ENCODE results near the gene DQX1.
"Not testable (repeated sequence)": the region's sequence is repeated elsewhere in the genome, so short reads cannot be mapped to it uniquely, and the experiment has no call there.

The DQX1 gene, protein sequence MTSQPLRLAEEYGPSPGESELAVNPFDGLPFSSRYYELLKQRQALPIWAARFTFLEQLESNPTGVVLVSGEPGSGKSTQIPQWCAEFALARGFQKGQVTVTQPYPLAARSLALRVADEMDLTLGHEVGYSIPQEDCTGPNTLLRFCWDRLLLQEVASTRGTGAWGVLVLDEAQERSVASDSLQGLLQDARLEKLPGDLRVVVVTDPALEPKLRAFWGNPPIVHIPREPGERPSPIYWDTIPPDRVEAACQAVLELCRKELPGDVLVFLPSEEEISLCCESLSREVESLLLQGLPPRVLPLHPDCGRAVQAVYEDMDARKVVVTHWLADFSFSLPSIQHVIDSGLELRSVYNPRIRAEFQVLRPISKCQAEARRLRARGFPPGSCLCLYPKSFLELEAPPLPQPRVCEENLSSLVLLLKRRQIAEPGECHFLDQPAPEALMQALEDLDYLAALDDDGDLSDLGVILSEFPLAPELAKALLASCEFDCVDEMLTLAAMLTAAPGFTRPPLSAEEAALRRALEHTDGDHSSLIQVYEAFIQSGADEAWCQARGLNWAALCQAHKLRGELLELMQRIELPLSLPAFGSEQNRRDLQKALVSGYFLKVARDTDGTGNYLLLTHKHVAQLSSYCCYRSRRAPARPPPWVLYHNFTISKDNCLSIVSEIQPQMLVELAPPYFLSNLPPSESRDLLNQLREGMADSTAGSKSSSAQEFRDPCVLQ

DNA sequence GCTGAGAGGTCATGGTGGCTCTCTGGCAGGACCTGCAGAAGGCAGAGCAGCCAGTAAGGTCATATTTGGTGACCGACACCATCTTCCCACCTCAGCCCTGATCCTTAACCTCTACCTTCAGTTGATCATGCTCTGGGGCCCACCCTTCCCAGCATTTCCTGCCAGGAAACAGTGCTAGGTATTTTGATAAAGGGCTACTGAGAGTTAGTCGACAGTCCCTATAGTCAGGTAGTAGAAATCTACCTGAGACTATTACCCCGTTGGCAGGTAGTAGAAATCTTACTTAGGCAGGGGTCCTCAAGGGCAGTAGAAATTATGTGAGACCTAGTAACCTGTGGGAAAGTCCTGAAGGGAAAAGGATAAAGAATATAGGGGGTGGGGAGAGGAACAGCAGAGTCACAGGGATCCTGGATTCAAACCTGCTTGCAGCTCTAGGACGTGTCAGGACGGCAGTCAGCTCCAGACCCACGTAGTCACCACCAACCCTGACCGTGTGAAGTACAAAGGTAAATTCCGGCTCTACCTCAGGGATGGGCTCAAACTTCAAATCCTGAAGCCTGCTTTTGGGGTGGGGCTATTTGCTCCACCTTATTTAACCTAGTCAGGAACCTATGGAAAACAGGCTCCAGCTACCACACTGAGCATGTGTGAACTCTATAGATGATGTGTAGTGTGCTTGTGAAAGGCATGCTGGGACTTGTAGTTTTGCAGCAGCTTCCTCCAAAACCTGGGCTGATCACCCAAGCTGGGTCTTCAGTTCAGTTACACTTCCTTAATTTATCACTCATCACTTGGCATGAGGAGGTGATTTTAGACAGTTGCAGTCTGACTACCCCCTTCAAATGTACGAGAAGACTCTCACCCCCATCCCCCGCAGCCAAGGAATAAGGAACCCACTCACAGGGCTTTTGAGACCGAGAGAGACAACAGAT is at the start of gene DQX1:
Gene DQX1, minus strand, starts transcription at position 515 of the 932 bp plus-strand sequence. Its CDS starts 502 bp downstream, at position 13.
- Mint-ChIP-seq H3K36me3 (ENCODE audit: low read depth) (peaks cover 40% of the 10 kb centered on the region), H3K4me1 (ENCODE audit: low read depth) (peaks cover 34% of the 10 kb centered on the region), H3K9me3 (no peaks in the 10 kb centered on the region), H3K27me3 (peaks cover 16% of the 10 kb centered on the region), H3K4me3 (no peak within 1 kb of the TSS), H3K27ac (peak within 1 kb of the TSS; percentile 97)
- intact Hi-C loops (cut with micrococcal nuclease) = no loop called here

DNA sequence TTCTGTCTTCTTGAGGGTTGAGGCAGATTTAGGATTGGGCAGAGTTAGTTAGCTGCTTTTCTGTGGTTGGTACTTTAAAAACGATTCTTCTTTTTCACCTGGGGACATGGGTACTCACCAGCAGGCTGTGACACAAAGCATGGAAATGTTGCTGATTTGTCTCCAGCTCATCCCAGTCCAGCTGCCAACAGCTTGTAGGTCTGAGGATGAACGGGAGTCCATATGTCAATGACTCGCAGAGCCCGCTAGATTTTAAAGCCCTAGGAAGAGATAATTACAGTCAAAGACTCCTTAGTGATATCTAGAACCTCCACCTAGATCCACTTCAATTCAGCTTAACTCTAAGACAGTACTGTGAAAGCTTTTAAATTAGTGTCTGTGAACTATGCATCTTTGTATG is 49.3 kb upstream of the DQX1 start:
- Mint-ChIP-seq H3K4me3 (no peak overlapping the region), H3K4me1 (ENCODE audit: low read depth) (peaks cover 57% of the 10 kb centered on the region), H3K27me3 (no peaks in the 10 kb centered on the region), H3K36me3 (ENCODE audit: low read depth) (no peaks in the 10 kb centered on the region), H3K27ac (peak overlapping the region; percentile 90), H3K9me3 (no peaks in the 10 kb centered on the region)
- intact Hi-C loops (cut with micrococcal nuclease) = no loop called here

DNA sequence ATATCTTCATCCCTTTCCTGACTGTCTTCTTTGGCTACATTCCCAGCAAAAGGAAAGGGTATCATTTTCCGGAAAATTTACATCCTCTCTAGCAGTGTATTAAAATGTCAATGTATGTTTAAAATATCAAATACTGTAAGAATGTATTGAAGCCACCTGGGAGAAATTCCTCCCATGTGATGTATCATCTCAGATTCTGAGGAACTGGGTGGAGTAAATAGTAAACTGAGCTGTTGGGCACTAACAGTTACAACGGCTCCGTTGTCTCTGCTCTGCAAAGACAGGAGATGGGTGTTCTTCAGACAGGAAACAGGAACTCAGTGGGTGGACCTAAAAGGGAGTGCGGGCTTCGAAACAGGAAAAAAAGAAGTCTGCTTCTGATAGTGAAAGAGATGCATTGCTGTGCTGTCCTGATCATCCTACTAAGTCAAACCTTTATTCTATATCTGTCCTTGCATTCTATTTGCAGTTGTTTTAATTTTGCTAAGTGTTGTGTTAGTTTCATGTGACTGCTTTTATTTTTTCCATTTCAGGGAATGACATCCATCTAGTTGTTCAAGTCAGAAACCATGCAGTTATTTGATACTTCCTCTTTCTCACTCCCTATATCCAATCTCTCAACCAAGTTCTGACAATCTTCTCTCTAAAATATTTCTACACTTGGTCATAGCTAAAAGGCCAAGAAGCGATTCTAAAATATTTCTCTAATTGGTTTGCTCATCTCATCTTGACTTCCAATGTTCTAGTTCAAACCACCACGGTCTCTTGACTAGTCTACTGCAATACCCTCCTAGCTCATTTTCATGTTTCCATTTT is 47.9 kb upstream of the DQX1 start:
- Mint-ChIP-seq H3K4me3 (peak overlapping the region; percentile 58), H3K4me1 (ENCODE audit: low read depth) (peaks cover 61% of the 10 kb centered on the region), H3K9me3 (no peaks in the 10 kb centered on the region), H3K36me3 (ENCODE audit: low read depth) (no peaks in the 10 kb centered on the region), H3K27ac (peak overlapping the region; percentile 90), H3K27me3 (no peaks in the 10 kb centered on the region)
- intact Hi-C loops (cut with micrococcal nuclease) = loop anchor here (1.0 kb wide), 1 partner anchor 19 kb away; no protein-coding TSS in a partner anchor

DNA sequence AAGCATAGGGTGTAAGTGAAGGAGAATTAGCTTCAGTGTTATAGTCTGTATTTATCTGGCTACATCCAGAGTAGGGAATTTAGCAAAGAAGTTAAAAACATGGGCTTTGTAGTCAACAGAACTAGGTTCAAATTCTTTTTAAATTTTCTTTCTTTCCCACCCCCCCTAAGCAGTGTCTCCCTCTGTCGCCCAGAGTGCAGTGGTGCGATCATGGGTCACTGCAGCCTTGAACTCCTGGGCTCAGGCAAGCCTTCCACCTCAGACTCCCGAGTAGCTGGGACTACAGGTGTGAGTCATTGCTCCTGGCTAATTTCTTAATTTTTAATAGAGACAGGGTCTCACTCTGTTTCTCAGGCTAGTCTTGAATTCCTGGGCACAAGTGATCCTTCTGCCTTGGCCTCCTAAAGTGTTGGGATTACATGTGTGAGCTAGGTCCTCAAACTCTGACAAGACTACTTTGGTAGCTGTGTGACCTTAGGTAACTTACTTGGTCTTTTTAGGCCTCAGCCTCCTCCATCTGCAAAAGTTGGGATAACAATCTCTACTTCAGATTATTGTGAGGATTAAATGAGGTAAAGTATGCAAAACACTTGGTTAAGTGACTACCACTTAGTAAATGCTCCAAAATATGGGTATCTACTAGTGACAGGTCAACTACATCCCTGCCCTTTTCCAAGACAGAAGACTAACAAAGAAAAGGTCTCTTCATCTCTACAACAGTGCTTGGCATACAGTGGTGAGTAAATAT is 46.3 kb upstream of the DQX1 start:
- Mint-ChIP-seq H3K27me3 (no peaks in the 10 kb centered on the region), H3K4me1 (ENCODE audit: low read depth) (peaks cover 61% of the 10 kb centered on the region), H3K9me3 (no peaks in the 10 kb centered on the region), H3K27ac (no peak overlapping the region), H3K36me3 (ENCODE audit: low read depth) (no peaks in the 10 kb centered on the region), H3K4me3 (no peak overlapping the region)
- intact Hi-C loops (cut with micrococcal nuclease) = no loop called here

DNA sequence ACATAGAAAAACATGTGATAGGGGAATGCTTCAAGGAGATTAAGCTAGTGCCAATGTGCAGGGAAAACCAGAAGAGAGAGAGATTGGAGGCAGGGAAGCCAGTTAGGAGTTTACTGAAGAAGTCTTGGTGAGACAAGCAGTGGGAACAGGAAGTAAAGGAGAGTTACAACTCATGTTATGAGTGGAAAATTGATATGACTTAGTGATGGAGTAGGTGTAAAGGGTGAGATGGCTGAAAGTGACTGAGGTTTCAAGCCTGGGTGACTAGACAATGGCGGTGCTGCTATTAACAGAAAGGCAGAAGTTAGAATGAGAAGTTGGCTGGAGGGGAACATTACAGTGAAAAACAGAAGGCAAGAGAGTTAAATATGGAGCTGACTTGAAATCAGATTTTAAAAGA is 45.0 kb upstream of the DQX1 start:
- intact Hi-C loops (cut with micrococcal nuclease) = no loop called here
- Mint-ChIP-seq H3K27ac (no peak overlapping the region), H3K4me1 (ENCODE audit: low read depth) (peaks cover 57% of the 10 kb centered on the region), H3K27me3 (no peaks in the 10 kb centered on the region), H3K36me3 (ENCODE audit: low read depth) (no peaks in the 10 kb centered on the region), H3K9me3 (no peaks in the 10 kb centered on the region), H3K4me3 (no peak overlapping the region)

DNA sequence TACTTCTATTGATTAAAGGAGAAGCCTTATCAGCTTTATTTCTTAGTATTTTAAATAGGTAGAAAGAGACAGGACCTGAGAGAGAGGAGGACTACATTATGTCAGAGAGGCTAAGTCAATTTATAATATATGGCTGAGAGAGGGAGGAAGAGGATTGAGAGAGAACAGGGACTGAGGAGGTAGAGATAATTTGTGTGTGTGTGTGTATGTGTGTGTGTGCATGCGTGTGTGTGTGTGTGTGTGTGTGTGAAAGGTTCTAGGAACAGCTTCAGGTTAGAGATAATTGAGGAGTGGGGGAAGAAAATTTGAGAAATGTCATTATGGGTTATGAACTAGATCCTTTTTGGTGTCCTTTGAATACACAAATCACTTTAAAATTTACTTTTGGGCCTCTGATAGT is 43.7 kb upstream of the DQX1 start:
- no peak overlapping the region for H3K27ac Mint-ChIP-seq
- intact Hi-C loops (cut with micrococcal nuclease) = no loop called here
- no peaks in the 10 kb centered on the region for H3K27me3 Mint-ChIP-seq
- H3K4me3 Mint-ChIP-seq = no peak overlapping the region
- no peaks in the 10 kb centered on the region for H3K9me3 Mint-ChIP-seq
- no peaks in the 10 kb centered on the region for H3K36me3 Mint-ChIP-seq (ENCODE audit: low read depth)
- peaks cover 49% of the 10 kb centered on the region for H3K4me1 Mint-ChIP-seq (ENCODE audit: low read depth)

DNA sequence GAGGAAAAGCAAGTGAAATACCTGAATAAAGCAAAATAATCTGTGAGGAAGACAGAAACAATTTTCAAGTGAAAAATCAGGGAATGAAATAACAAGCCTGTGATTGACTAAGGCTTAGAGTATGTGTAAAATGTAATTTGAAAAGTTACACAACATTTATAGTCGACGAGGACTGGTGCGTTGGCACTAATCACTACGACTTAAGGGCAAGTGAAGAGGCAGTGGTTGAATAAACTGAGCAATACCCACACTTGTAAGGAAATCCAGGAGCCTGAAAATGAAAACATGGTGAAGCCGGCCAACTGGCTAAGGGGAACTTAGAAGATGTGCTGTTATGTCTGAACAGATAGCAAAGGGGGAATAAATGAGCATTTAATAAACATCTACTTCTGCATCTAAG is 41.9 kb upstream of the DQX1 start:
- H3K4me1 Mint-ChIP-seq (ENCODE audit: low read depth) = peaks cover 51% of the 10 kb centered on the region
- intact Hi-C loops (cut with micrococcal nuclease) = no loop called here
- H3K36me3 Mint-ChIP-seq (ENCODE audit: low read depth) = no peaks in the 10 kb centered on the region
- H3K9me3 Mint-ChIP-seq = no peaks in the 10 kb centered on the region
- H3K27ac Mint-ChIP-seq = peak overlapping the region; percentile 55
- no peaks in the 10 kb centered on the region for H3K27me3 Mint-ChIP-seq
- no peak overlapping the region for H3K4me3 Mint-ChIP-seq

DNA sequence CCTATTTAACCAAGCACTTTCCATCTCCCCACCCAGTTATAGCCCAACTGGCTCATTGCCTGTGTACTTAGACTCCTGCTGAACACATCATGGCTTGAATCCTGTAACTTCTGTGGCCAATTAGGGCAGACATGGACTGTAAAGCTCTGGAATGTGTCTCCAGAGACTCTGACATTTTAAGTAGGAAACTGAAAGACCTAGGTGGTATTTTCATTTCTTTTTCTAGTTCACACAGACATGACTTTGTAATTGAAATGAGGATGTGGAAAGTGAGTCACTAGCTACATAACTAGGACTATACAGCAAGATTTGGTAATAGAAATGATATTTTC is 40.7 kb upstream of the DQX1 start:
- intact Hi-C loops (cut with micrococcal nuclease) = no loop called here
- peak overlapping the region; percentile 64 for H3K27ac Mint-ChIP-seq
- H3K4me1 Mint-ChIP-seq (ENCODE audit: low read depth) = peaks cover 62% of the 10 kb centered on the region
- H3K27me3 Mint-ChIP-seq = no peaks in the 10 kb centered on the region
- no peaks in the 10 kb centered on the region for H3K36me3 Mint-ChIP-seq (ENCODE audit: low read depth)
- no peaks in the 10 kb centered on the region for H3K9me3 Mint-ChIP-seq
- no peak overlapping the region for H3K4me3 Mint-ChIP-seq

DNA sequence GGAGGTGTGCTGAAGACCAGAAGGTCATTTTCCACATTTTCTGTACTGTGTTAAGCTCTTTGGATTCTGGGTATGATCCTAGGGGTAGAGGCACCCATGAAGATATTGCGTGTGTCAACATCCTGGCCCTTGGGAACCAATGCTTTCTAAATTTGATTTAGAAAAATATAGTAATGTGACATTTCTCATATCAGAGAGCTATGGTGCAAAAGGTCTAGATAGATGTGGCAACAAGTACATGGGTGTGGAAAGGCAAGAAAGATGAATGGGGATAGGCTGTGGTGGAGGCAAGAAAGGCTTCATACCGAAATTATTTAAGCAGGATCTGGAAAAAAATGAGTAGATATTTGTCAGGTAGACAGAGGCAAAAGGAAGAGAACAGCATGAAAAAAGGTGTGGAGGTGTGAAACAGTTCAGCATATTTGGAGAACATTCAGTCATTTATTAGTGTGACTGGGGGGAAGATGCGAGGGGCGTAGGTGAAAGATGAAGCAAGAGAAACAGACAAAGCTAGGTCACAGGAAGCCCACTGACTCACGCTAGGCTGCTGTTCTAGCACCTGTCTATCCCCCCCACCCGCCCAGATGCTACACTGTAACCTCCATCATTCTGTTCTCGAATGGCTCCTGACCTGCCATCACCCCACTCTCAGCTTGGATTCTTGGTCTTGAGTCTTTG is 40.2 kb upstream of the DQX1 start:
- intact Hi-C loops (cut with micrococcal nuclease) = no loop called here
- Mint-ChIP-seq H3K27ac (peak overlapping the region; percentile 64), H3K9me3 (no peaks in the 10 kb centered on the region), H3K36me3 (ENCODE audit: low read depth) (no peaks in the 10 kb centered on the region), H3K27me3 (no peaks in the 10 kb centered on the region), H3K4me1 (ENCODE audit: low read depth) (peaks cover 67% of the 10 kb centered on the region), H3K4me3 (no peak overlapping the region)

DNA sequence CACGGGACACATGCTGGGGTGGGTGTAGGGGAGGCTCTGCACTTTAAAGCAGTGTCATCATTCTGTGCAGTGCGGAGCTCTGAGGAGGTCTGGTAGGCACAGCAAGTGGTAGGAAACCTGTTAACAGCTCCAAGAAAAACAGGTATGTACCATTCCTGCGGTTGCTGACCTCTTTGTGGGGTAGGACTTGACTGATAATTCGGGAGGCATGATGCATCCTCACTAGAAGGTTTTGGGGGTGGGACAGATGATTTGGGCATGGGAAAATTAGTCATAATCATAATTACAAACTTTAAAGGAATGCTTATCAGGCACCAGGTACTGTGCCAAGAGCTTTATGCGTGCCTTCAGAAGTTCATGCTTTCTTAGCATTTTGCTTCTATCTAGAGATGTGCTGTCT is 38.2 kb upstream of the DQX1 start:
- H3K9me3 Mint-ChIP-seq = no peaks in the 10 kb centered on the region
- H3K4me1 Mint-ChIP-seq (ENCODE audit: low read depth) = peaks cover 76% of the 10 kb centered on the region
- no peak overlapping the region for H3K27ac Mint-ChIP-seq
- intact Hi-C loops (cut with micrococcal nuclease) = no loop called here
- no peaks in the 10 kb centered on the region for H3K36me3 Mint-ChIP-seq (ENCODE audit: low read depth)
- H3K4me3 Mint-ChIP-seq = no peak overlapping the region
- no peaks in the 10 kb centered on the region for H3K27me3 Mint-ChIP-seq

DNA sequence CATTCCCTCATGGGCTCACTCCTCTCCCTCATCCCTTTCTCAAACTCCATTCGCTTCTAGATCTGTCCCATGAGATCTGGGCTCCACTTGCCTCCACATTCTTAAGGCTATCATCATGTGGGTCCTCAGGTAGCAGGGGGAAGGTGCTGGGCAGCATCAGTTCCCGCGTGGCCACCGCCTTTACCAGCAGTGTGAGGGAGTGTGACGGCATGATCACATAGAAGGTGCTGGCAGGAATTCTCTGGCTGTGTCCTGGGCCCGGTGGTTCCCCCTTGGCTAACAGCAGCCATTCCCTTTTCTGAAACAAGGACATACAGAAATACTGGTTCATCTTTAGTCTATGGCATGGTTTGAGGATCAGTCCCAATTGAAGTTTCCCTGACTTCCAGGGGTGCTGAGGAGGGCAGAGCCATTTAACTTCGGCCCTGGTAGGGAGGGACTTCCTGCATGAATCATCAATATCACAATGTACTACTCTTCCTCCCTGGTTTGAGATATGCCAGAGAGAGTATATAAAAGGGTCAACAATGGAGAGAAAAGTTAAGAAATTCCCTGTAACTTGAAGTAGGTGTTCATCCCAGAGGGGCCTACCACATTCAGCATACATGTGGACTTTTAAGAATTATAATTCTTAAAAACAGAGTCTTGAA is 36.2 kb upstream of the DQX1 start:
- peaks cover 67% of the 10 kb centered on the region for H3K4me1 Mint-ChIP-seq (ENCODE audit: low read depth)
- no peaks in the 10 kb centered on the region for H3K9me3 Mint-ChIP-seq
- intact Hi-C loops (cut with micrococcal nuclease) = no loop called here
- no peaks in the 10 kb centered on the region for H3K27me3 Mint-ChIP-seq
- H3K36me3 Mint-ChIP-seq (ENCODE audit: low read depth) = peaks cover 12% of the 10 kb centered on the region
- no peak overlapping the region for H3K4me3 Mint-ChIP-seq
- peak overlapping the region; percentile 53 for H3K27ac Mint-ChIP-seq

DNA sequence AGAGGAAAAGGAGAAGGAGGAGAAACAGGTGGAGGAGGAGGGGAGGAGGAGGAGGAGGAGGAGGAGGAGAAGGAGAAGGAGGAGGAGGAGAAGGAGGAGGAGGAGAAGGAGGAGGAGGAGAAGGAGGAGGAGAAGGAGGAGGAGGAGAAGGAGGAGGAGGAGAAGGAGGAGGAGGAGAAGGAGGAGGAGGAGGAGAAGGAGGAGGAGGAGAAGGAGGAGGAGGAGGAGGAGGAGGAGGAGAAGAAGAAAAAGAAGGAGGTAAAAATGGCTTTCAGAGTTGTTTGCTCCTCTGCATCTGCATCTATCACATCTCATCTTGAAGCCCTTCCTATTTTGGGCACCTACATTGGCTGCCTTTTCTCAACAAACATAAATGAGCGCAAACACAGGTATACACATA is 35.0 kb upstream of the DQX1 start:
- intact Hi-C loops (cut with micrococcal nuclease); H3K27me3 Mint-ChIP-seq; H3K4me3 Mint-ChIP-seq; H3K9me3 Mint-ChIP-seq: not testable (repeated sequence)
- Mint-ChIP-seq H3K36me3 (ENCODE audit: low read depth) (peaks cover 24% of the 10 kb centered on the region), H3K4me1 (ENCODE audit: low read depth) (peaks cover 71% of the 10 kb centered on the region), H3K27ac (peak overlapping the region; percentile 70)

Data from dendritic cell treated with granulocyte-macrophage colony-stimulating factor and Interleukin-4, amounts not matched to agents 40 ng/mL and 50 ng/mL, for 4 days (primary cell).